Kidney epithelial cell (primary cell): Measurements from ENCODE around the gene NTM. TPM values are rescaled to one million over a fixed set of nuclear protein-coding genes. Genes with fewer than 3 reads are reported as not detected.

Experiments used
- DNase-seq: peaks from one replicate; pipeline ENCODE4 v3.0.0-alpha.2; 2010; ENCODE audit warnings: low read depth
- H3K27me3 ChIP-seq: 2 replicates; pipeline ENCODE4 v1.6.0; 2011; ENCODE audit warnings: low read length; ENCODE audit not compliant: control insufficient read depth, insufficient read depth
- H3K36me3 ChIP-seq: 2 replicates; pipeline ENCODE4 v1.5.1; 2011; ENCODE audit warnings: low read length; ENCODE audit not compliant: control insufficient read depth, insufficient read depth
- H3K4me3 ChIP-seq: 2 replicates; pipeline ENCODE4 v1.5.1; 2011; ENCODE audit warnings: low read depth, mild to moderate bottlenecking, control low read depth, low read length
- CTCF ChIP-seq: IDR thresholded peaks from 2 replicates; pipeline ENCODE4 v1.5.1; 2011; ENCODE audit warnings: mild to moderate bottlenecking, moderate library complexity, low read length, control low read depth, inconsistent platforms; ENCODE audit not compliant: insufficient read depth, poor library complexity, severe bottlenecking
- total RNA-seq: library from RNA; depleted of rRNA; stranded (reverse); fragments of >200 nt; gene quantifications from 2 replicates; pipeline ENCODE4 v1.2.3, GENCODE V29; 2015

Gene NTM
- total RNA-seq, 1 donor from 2014 or later: 111 TPM

- Histone ChIP-seq H3K27me3 (peaks cover 8% of the 10 kb centered on the region), H3K4me3 (no peak overlapping the region), H3K36me3 (no peaks in the 10 kb centered on the region)
- DNase-seq: no peak
- TF ChIP-seq CTCF: no peak
Observed at GRCh38 chr11:131737357-131737756, 366.9 kb downstream of the NTM start.

- DNase-seq: no peak
- Histone ChIP-seq H3K27me3 (peaks cover 8% of the 10 kb centered on the region), H3K36me3 (no peaks in the 10 kb centered on the region), H3K4me3 (no peak overlapping the region)
- TF ChIP-seq CTCF: no peak
Observed at GRCh38 chr11:131739243-131739882, 368.9 kb downstream of the NTM start.

- no peak for DNase-seq
Observed at GRCh38 chr11:131744847-131745246, 374.4 kb downstream of the NTM start.

GRCh38 chr11:131745405-131745804, 375.0 kb downstream of the NTM start:
- Histone ChIP-seq H3K27me3 (no peaks in the 10 kb centered on the region), H3K4me3 (no peak overlapping the region), H3K36me3 (no peaks in the 10 kb centered on the region)
- DNase-seq: no peak
- no peak for TF ChIP-seq CTCF

More at GRCh38 chr11:131744847-131745246, 374.4 kb downstream of the NTM start:
- TF ChIP-seq CTCF: no peak
- no peaks in the 10 kb centered on the region for H3K27me3 ChIP-seq
- no peaks in the 10 kb centered on the region for H3K36me3 ChIP-seq
- no peak overlapping the region for H3K4me3 ChIP-seq

GRCh38 chr11:131746201-131746600, 375.8 kb downstream of the NTM start:
- no peak for TF ChIP-seq CTCF
- H3K4me3 ChIP-seq: no peak overlapping the region
- no peak for DNase-seq

More at GRCh38 chr11:131746201-131746600, 375.8 kb downstream of the NTM start:
- Histone ChIP-seq H3K36me3 (no peaks in the 10 kb centered on the region), H3K27me3 (no peaks in the 10 kb centered on the region)
